GM21528 (cell line): ENCODE results near the gene TRMT61A.
A peak's percentile ranks its signal among the peaks of the same experiment; 100 is the strongest.
"Not testable (repeated sequence)": the region's sequence is repeated elsewhere in the genome, so short reads cannot be mapped to it uniquely, and the experiment has no call there.

Experiments used
- ATAC-seq: cut with Tn5 transposase; IDR thresholded peaks from one replicate; pipeline ENCODE4 v1.9.1; 2021; ENCODE audit warnings: mild to moderate bottlenecking, moderate library complexity; ENCODE audit not compliant: unreplicated experiment, low FRiP score

The TRMT61A gene

GRCh38 chr14:103508521-103509329 is 20.3 kb upstream of the TRMT61A start:
- no peak for ATAC-seq

GRCh38 chr14:103509864-103510723 is 18.9 kb upstream of the TRMT61A start:
- ATAC-seq = no peak

GRCh38 chr14:103510724-103511693 is 18.0 kb upstream of the TRMT61A start:
- ATAC-seq = no peak

GRCh38 chr14:103512180-103512579 is 16.8 kb upstream of the TRMT61A start:
- not testable (repeated sequence) for ATAC-seq

- ATAC-seq = no peak
Measured at GRCh38 chr14:103512701-103513611, 16.0 kb upstream of the TRMT61A start.

DNA sequence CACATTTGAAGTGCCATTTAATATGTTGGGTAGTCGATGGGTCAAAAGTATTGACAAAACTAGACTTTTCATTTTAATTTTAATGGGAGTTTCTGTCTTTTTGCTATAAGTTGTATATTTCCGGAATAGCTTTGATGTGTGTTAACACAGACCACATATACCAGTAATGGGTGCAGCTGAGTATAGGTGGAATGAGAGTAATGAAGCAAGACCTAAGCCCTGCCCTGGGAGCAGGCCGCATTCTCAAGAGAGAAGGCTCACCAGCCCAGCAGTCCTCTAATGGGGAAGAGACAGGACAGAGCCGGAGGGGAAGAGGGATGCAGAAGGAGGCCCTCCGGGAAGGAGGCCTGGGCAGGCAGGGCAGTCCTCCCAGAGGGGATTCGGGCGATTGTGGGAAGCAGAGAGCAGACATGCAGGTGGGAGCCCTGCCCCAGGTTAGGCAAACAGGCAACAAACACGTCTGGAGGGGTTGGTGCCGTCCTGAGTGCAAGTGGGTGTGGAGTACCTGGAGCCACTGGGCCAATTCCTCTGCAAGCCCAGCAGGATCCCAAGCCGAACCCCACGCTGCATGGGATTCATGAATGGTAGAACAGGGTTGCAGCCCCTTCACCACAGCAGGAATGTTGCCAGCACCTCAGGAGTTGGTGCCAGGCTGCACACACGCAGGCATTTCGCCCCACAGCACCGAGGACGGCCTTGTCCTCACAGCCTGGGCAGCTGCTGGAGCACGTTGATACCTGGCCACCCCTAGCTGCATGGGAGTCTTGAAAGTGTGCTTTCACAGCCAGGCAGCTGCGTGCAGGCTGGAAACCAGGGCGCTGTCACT is 14.2 kb upstream of the TRMT61A start:
- ATAC-seq = no peak

GRCh38 chr14:103516426-103517173 is 12.4 kb upstream of the TRMT61A start:
- ATAC-seq = no peak

DNA sequence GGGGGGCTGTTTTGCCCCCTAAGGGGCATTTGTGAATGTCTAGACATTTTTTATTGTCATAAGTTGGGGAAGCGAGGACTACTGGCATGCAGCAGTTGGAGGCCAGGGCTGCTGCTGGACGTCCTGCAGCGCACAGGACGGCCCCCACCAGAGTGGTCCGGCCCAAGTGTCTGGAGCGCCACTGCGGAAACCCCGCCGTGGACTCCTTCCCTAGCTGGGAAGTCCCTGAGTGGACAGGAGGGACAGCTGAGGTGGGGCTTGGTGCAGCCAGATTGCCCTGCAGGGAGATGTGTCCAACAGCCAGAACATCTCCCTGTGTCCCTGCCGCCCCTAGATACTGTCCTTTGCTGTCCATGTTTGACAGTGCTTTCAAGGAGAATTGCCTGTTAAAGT is 11.8 kb upstream of the TRMT61A start:
- ATAC-seq = no peak

DNA sequence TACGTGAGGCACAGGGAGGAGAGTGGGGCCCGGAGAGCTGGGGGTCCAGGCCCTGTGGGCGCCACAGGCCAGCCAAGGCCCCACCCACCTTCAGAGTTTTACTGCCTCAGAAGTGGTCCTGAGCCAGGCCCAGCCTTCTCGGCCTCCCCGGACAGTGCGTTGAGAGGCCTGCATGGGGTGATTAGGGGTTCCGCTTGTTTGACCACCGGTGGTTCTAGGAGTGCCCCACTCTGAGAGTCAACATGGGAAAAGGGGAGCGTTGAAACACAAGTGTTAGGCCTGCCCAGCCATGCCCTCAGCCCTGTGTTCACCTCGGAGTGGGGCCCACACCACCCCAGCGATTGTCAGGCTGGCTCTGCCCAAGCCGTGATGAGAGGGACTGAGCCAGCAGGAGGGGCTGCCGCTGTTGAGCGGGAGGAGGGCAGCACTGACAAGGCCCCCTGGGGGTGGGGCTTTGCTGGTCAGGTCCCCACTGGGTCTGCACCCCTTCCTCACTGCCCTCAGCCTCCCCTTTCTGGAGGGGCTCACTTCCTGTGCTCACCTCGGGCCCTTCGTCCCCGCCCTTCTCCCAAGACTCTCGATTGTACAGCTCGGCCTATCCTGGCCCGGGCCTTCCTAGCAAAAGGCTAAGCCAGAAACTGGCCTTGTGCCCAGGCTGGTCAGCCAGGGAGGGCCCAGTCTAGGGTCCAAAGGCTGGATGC is 11.1 kb upstream of the TRMT61A start:
- ATAC-seq = no peak

DNA sequence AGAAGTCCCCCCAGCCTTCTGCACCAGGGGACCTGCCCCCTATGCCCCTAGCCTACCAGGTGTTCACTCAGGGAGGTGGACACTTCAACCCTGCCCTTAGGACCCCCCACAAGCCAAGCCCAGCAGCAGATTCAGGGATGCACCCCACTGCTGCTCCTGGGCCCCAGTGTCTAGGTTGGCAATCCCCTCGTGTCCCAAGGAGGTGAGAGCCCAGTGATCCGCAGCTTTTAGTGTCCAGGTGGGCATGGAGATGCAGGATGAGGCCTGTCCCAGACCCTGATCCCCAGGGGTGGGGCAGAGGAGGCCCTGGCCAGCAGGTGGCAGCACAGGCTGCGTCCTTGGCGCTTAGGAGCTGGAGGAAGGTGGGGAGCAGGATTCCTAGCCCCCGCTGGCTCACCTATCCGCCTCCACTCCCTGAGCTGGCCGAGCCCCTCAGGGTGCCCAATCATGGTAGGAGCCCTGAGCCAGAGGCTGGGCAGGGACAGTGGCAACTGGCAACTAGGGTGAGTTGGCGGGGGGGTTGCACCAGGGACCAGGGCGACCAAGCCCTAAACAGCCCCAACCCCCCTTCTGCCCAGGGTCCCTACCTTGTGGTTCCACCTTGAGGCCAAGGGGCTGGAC is 10.5 kb upstream of the TRMT61A start:
- ATAC-seq = no peak

- ATAC-seq = no peak
Measured at GRCh38 chr14:103519043-103519836, 9.8 kb upstream of the TRMT61A start.

DNA sequence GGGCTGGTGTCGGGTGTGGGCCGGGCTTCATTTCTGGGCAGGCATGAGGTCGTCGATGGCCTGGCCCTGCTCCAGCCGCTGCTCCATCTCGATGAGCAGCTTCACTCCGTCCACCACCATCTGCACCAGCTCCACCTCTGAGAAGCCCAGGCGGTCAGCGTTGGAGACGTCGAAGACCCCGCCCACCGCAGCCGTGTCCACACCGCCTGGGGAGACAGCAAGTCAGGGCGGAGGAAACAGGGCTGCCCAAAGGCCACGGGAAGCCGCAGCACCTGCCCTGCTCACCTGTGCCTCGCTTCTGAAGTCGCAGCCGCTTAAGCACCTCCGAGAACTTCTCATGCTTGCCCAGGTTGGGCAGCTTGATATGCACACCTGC is 9.2 kb upstream of the TRMT61A start:
- no peak for ATAC-seq

- ATAC-seq = no peak
Measured at GRCh38 chr14:103520269-103520656, 8.7 kb upstream of the TRMT61A start.

GRCh38 chr14:103520657-103521437 is 8.1 kb upstream of the TRMT61A start:
- ATAC-seq = peak; percentile 37

DNA sequence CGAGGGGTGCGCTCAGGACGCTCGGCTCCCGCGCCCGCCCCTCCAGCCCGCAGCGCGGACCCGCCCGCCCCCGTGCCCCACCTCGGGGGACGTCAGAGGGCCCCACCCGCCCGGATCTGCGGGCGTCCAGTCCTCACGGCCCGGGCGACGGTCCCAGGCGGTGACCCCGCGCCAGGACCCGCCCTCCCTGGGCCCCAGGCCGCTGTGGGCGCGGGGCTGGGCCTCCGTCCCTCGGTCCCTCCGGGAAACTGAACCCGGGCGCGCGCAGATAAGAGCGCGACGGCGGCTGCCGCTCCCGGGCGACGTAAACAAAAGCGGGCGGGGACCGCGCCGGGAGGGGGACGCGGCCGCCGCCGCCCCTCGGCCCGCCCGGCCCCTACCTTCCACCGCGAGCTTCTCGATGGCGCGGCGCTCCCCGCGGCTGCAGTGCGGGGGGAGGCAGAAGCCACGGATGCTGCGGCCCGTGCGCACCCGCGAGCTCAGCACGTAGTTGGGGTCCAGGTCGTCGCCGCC is 7.5 kb upstream of the TRMT61A start:
- ATAC-seq = no peak
